Measurements from ENCODE around the gene KMT2C.

DNA sequence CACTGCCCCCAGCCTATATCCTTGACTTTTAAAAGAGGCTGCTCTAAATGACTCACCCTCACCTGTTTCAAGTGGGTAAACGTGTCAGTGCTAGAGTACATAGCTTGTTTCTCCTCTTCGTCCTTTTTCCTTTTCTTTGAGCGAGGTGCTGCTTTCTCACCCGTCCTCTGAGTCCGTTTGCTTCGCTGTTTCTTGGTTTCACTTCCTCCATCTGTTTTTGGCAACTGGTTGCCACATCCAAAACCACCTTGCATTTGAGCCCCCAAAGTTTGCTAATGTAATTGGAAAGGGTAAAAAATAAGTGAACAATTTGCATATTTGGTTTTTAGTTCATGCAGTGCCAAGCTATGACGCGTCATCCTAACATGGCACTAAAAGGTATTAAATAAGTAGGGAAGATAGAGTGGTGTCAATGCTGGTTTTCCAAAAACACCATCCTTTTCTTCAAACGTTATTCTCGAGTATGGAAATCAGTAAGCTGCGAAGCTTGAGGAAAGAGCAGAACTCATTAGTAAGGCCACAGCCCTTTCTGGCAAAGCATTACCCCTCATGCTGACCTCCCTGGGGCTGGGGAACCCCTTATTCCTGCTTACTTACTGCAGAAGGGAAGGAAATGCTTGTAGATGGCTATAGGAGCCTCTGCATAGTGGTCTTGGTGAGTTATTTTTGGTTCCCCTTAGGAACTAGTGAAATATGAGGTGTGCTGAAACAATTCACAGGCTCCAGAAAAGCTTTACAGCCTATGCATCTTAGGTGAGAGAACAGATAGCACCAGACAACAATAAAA, 276.8 kb downstream of the KMT2C start:
- TF ChIP-seq ARHGAP35 (CRISPR knock-in tag; IDR thresholded peaks at IDR 0.05; ENCODE audit: borderline replicate concordance), result no peak
- no peak for TF ChIP-seq NFIC (IDR thresholded peaks at IDR 0.05; ENCODE audit: low read length)
- TF ChIP-seq ZFAT (CRISPR knock-in tag; conservative IDR thresholded peaks at IDR 0.05), result no peak
- TF ChIP-seq, protein P1, sequence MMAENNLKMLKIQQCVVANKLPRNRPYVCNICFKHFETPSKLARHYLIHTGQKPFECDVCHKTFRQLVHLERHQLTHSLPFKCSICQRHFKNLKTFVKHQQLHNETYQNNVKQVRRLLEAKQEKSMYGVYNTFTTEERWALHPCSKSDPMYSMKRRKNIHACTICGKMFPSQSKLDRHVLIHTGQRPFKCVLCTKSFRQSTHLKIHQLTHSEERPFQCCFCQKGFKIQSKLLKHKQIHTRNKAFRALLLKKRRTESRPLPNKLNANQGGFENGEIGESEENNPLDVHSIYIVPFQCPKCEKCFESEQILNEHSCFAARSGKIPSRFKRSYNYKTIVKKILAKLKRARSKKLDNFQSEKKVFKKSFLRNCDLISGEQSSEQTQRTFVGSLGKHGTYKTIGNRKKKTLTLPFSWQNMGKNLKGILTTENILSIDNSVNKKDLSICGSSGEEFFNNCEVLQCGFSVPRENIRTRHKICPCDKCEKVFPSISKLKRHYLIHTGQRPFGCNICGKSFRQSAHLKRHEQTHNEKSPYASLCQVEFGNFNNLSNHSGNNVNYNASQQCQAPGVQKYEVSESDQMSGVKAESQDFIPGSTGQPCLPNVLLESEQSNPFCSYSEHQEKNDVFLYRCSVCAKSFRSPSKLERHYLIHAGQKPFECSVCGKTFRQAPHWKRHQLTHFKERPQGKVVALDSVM (CRISPR knock-in tag; IDR thresholded peaks at IDR 0.05), result no peak
